Upper lobe of right lung (tissue), 1 donor: ENCODE results near the gene POP5. TPM values are rescaled to one million over a fixed set of nuclear protein-coding genes. Genes with fewer than 3 reads are reported as not detected.
"Not testable (repeated sequence)": the region's sequence is repeated elsewhere in the genome, so short reads cannot be mapped to it uniquely, and the experiment has no call there.

Experiments
- ATAC-seq: fragments of 200-7000 bp; cut with Tn5 transposase; one replicate; pipeline ENCODE4 v1.9.1; 2020; ENCODE audit warnings: mild to moderate bottlenecking, moderate library complexity
- DNase-seq: peaks from one replicate; pipeline ENCODE4 v3.0.0-alpha.2; 2020
- H3K27ac ChIP-seq: fragments of 200-600 bp; one replicate; pipeline ENCODE4 v1.8.0; 2022
- H3K27me3 ChIP-seq: fragments of 200-600 bp; one replicate; pipeline ENCODE4 v1.8.0; 2022; ENCODE audit warnings: mild to moderate bottlenecking
- H3K36me3 ChIP-seq: fragments of 200-600 bp; one replicate; pipeline ENCODE4 v1.8.0; 2022
- H3K4me1 ChIP-seq: fragments of 200-600 bp; one replicate; pipeline ENCODE4 v1.8.0; 2022
- H3K4me3 ChIP-seq: fragments of 200-600 bp; one replicate; pipeline ENCODE4 v1.8.0; 2022; ENCODE audit warnings: mild to moderate bottlenecking
- H3K9me3 ChIP-seq: fragments of 200-600 bp; one replicate; pipeline ENCODE4 v1.8.0; 2022
- intact Hi-C: fragments of 100-400 bp; cut with DNase I; formaldehyde crosslinking; loops from one replicate; pipeline ENCODE4 v1.11.0; 2022
- total RNA-seq: library from RNA; stranded (reverse); fragmentation: NEBNext Ultra II Directional; extraction: Animal tissue kit (Norgen Biotek cat#: 25700); gene quantifications from one replicate; pipeline ENCODE4 v1.2.1, GENCODE V29; 2021
- TF ChIP-seq, protein P1 (sequence below): fragments of 200-600 bp; IDR thresholded peaks from one replicate; pipeline ENCODE4 v1.8.0; 2022; ENCODE audit warnings: antibody characterized with exemption
- donor health status: DM: no; HTN: yes; CAD: no; lungs with severe emphysema.

Gene POP5
- total RNA-seq, 1 donor from 2014 or later = 41.1 TPM

DNA sequence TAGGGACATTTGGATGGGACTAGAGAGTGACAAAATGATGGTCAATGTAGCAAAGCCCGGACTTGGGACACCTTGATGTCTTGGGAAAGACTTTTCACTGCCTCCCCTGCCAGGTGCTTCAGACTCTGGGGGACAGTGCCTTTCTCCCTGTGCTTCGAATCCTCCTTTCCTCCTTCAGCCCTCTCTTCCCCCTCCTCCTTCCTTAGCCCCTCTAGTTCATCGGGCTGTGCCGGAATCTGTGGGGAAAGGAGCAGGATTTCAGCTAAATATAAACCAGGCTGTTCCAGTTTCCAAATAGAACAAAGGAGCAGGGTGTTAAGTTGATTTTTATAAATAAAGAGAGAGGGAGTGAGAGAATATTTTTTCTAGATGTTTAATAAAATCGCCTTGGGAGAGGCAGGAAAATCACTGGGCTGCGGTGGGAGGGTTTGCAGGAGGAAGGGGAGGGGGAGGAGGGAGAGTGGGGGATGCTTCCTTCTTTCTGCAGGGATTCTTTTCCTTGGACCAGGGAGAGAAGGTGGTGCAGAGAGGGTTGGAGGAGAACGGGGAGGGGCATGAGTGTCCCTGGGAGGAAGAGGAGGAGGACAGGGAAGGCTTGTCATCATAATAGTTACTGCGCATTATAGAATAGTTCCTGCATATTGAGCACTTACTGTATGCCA lies 37.9 kb upstream of the POP5 start:
- Histone ChIP-seq H3K27me3 (peaks cover 20% of the 10 kb centered on the region), H3K27ac (no peak overlapping the region), H3K9me3 (no peaks in the 10 kb centered on the region), H3K4me3 (no peak overlapping the region), H3K4me1 (no peaks in the 10 kb centered on the region), H3K36me3 (no peaks in the 10 kb centered on the region)
- no peak for DNase-seq
- no peak for ATAC-seq
- TF ChIP-seq, protein P1, sequence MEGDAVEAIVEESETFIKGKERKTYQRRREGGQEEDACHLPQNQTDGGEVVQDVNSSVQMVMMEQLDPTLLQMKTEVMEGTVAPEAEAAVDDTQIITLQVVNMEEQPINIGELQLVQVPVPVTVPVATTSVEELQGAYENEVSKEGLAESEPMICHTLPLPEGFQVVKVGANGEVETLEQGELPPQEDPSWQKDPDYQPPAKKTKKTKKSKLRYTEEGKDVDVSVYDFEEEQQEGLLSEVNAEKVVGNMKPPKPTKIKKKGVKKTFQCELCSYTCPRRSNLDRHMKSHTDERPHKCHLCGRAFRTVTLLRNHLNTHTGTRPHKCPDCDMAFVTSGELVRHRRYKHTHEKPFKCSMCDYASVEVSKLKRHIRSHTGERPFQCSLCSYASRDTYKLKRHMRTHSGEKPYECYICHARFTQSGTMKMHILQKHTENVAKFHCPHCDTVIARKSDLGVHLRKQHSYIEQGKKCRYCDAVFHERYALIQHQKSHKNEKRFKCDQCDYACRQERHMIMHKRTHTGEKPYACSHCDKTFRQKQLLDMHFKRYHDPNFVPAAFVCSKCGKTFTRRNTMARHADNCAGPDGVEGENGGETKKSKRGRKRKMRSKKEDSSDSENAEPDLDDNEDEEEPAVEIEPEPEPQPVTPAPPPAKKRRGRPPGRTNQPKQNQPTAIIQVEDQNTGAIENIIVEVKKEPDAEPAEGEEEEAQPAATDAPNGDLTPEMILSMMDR = no peak
- intact Hi-C loops = no loop called here

DNA sequence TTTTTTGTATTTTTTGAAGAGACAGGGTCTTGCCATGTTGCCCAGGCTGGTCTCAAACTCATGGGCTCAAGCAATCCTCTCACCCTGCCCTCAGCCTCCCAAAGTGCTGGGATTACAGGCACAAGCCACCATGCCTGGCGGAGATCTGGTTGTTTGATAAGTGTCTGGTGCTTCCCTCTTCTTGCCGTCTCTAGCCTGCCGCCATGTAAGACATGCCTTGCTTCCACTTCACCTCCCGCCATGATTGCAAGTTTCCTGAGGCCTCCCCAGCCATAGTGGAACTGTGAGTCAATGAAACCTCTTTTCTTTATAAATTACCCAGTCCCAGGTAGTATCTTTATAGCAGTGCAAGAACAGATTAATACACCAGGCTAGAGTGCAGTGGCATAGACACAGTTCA lies 36.6 kb upstream of the POP5 start:
- H3K27me3 ChIP-seq = peaks cover 20% of the 10 kb centered on the region
- H3K9me3 ChIP-seq, DNase-seq, intact Hi-C loops, H3K27ac ChIP-seq, ATAC-seq, H3K4me3 ChIP-seq, H3K4me1 ChIP-seq, H3K36me3 ChIP-seq: not testable (repeated sequence)

GRCh38 chr12:120617193-120617592 lies 36.0 kb upstream of the POP5 start:
- H3K9me3 ChIP-seq, H3K4me3 ChIP-seq, H3K4me1 ChIP-seq, DNase-seq, H3K36me3 ChIP-seq, ATAC-seq, intact Hi-C loops, H3K27ac ChIP-seq: not testable (repeated sequence)
- H3K27me3 ChIP-seq = peaks cover 20% of the 10 kb centered on the region

GRCh38 chr12:120614848-120615247 lies 33.6 kb upstream of the POP5 start:
- H3K9me3 ChIP-seq = no peaks in the 10 kb centered on the region
- DNase-seq = no peak
- H3K36me3 ChIP-seq = no peaks in the 10 kb centered on the region
- H3K4me3 ChIP-seq = no peak overlapping the region
- no peak for ATAC-seq
- no peak overlapping the region for H3K27ac ChIP-seq
- TF ChIP-seq, protein P1 = no peak
- H3K27me3 ChIP-seq = peaks cover 16% of the 10 kb centered on the region
- no peaks in the 10 kb centered on the region for H3K4me1 ChIP-seq
- intact Hi-C loops = no loop called here

DNA sequence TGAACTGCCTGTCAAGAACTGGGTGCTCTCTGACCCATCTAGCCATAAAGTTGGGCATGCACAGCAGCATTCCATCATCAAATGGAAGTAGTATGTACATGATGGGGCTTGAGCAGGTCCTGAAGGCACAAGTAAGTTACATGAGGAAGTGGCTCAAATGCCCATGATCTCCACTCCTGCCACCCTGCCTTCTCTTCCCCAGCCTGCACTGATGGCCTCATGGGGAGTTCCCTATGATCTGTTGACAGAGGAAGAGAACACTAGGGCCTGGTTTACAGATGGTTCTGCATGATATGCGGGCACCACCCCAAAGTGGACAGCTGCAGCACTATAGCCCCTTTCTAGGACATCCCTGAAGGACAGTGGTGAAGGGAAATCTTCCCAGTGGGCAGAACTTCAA lies 30.3 kb upstream of the POP5 start:
- H3K4me1 ChIP-seq, H3K36me3 ChIP-seq, H3K27ac ChIP-seq, H3K27me3 ChIP-seq, ATAC-seq, H3K4me3 ChIP-seq, intact Hi-C loops, DNase-seq, H3K9me3 ChIP-seq: not testable (repeated sequence)

GRCh38 chr12:120610560-120610959 lies 29.4 kb upstream of the POP5 start:
- H3K4me1 ChIP-seq = no peaks in the 10 kb centered on the region
- H3K4me3 ChIP-seq = no peak overlapping the region
- no peaks in the 10 kb centered on the region for H3K36me3 ChIP-seq
- intact Hi-C loops = no loop called here
- no peak for DNase-seq
- TF ChIP-seq, protein P1 = no peak
- no peak for ATAC-seq
- peaks cover 3% of the 10 kb centered on the region for H3K27me3 ChIP-seq
- no peak overlapping the region for H3K27ac ChIP-seq
- H3K9me3 ChIP-seq = no peaks in the 10 kb centered on the region

GRCh38 chr12:120602416-120602815 lies 21.2 kb upstream of the POP5 start:
- peak; percentile 70 for DNase-seq
- H3K36me3 ChIP-seq, H3K4me1 ChIP-seq, H3K9me3 ChIP-seq, H3K4me3 ChIP-seq, H3K27me3 ChIP-seq, H3K27ac ChIP-seq, intact Hi-C loops: not testable (repeated sequence)
- peak; percentile 84 for ATAC-seq
